SK-N-SH (cell line): ENCODE measurements around the gene ZMYND19.
"Not testable (repeated sequence)": the region's sequence is repeated elsewhere in the genome, so short reads cannot be mapped to it uniquely, and the experiment has no call there.

Source experiments
- EP300 ChIP-seq, 2 experiments: IDR thresholded peaks; 2 replicates each; pipeline versions ENCODE4 v1.4.0 to v1.6.1; 2012; ENCODE audit warnings: borderline replicate concordance in 1 of 2, low read depth in 1 of 2, low read length in 1 of 2
- MXI1 ChIP-seq: IDR thresholded peaks from 2 replicates; pipeline ENCODE4 v1.6.1; 2012; ENCODE audit warnings: mild to moderate bottlenecking, low read depth, low read length, improper control_type of control experiment
- TAF1 ChIP-seq: IDR thresholded peaks from 2 replicates; pipeline ENCODE4 v1.6.1; 2012; ENCODE audit warnings: low read depth, mild to moderate bottlenecking, low read length, moderate library complexity, borderline replicate concordance
- TF ChIP-seq, protein P1 (sequence below): fragments of 200-600 bp; sonication (generic); IDR thresholded peaks from 2 replicates; pipeline ENCODE4 v1.6.1; 2017; ENCODE audit warnings: antibody characterized with exemption, mild to moderate bottlenecking, moderate library complexity
- TF ChIP-seq, protein P2 (sequence below): fragments of 150-350 bp; IDR thresholded peaks from 2 replicates; pipeline ENCODE4 v1.6.1; 2017; ENCODE audit warnings: antibody characterized with exemption, low read length, low read depth, borderline replicate concordance

DNA sequence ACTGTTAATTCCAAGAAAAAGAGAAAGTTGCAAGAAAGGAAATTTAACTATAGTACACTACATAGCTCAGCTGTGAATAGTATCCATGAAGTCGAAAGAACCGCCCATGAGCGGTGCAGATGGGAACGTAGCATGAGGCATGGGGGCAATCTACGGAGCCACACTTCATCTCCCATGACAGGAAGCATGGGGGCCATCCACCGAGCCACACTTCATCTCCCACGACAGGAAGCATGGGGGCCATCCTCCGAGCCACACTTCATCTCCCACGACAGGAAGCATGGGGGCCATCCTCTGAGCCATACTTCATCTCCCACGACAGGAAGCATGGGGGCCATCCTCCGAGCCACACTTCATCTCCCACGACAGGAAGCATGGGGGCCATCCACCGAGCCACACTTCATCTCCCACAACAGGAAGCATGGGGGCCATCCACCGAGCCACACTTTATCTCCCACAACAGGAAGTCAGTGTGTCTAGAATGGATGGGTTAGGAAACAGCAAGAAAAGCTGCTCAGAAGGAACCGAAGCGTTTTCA is 53.6 kb downstream of the ZMYND19 start:
- not testable (repeated sequence) for TF ChIP-seq EP300 (IDR thresholded peaks at IDR 0.05; ENCODE audit: borderline replicate concordance in 1 of 2, low read depth in 1 of 2, low read length in 1 of 2); MXI1; TAF1
- TF ChIP-seq, protein P1, sequence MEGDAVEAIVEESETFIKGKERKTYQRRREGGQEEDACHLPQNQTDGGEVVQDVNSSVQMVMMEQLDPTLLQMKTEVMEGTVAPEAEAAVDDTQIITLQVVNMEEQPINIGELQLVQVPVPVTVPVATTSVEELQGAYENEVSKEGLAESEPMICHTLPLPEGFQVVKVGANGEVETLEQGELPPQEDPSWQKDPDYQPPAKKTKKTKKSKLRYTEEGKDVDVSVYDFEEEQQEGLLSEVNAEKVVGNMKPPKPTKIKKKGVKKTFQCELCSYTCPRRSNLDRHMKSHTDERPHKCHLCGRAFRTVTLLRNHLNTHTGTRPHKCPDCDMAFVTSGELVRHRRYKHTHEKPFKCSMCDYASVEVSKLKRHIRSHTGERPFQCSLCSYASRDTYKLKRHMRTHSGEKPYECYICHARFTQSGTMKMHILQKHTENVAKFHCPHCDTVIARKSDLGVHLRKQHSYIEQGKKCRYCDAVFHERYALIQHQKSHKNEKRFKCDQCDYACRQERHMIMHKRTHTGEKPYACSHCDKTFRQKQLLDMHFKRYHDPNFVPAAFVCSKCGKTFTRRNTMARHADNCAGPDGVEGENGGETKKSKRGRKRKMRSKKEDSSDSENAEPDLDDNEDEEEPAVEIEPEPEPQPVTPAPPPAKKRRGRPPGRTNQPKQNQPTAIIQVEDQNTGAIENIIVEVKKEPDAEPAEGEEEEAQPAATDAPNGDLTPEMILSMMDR, result not testable (repeated sequence)
- TF ChIP-seq, protein P2, sequence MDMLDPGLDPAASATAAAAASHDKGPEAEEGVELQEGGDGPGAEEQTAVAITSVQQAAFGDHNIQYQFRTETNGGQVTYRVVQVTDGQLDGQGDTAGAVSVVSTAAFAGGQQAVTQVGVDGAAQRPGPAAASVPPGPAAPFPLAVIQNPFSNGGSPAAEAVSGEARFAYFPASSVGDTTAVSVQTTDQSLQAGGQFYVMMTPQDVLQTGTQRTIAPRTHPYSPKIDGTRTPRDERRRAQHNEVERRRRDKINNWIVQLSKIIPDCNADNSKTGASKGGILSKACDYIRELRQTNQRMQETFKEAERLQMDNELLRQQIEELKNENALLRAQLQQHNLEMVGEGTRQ, result not testable (repeated sequence)
